Stimulated activated CD4-positive, alpha-beta T cell treated with anti-CD3 and anti-CD28 coated beads, TNF-alpha, amount 100 ng/mL, for 48 hours (primary cell): ENCODE measurements around the gene PTGES.
"Not testable (repeated sequence)": the region's sequence is repeated elsewhere in the genome, so short reads cannot be mapped to it uniquely, and the experiment has no call there.

Experiments
- DNase-seq, 3 donors: peaks; one replicate each; pipeline ENCODE4 v3.0.0-alpha.2; 2020; ENCODE audit warnings: low read depth in 3 of 3

PTGES gene

DNA sequence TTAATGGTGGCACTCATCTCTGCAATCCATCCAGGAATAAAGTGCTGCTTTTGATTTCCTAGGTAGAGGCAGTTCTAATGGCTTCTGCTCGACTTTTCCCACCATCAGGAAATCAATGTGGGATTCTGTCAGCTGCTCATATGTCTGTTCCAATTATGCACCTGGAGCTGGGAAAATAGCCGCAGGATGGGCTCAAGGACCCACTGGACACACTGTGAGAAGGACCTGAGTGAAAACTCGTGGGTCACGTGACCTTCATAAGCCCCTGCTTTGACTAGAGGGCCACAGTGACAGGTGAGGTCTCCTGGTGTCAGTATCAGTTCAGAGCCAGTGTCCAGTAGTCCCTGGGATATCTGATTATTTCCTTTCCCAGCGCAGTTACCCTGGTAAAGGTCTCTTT, 17.9 kb upstream of the PTGES start:
- no peak for DNase-seq

DNA sequence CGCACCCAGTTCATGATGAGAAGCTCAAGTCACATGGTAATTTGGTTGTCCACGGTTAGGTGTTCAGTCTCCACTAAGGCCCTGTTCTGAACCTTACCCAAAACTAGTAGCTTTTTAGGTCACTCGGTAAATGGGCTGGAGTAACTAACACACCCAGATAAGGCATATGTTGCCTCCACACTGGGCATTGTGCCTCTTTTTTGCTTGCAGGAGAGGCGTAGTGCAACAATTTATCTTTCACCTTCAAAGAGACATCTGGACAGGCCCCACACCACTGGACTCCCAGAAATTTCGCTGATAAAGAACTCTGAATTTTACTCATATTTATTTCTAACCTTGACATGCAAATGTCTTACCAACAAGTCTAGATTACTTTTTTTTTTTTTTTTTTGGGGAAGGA, 16.8 kb upstream of the PTGES start:
- DNase-seq, result no peak

GRCh38 chr9:129768486-129768885, 15.6 kb upstream of the PTGES start:
- no peak for DNase-seq

DNA sequence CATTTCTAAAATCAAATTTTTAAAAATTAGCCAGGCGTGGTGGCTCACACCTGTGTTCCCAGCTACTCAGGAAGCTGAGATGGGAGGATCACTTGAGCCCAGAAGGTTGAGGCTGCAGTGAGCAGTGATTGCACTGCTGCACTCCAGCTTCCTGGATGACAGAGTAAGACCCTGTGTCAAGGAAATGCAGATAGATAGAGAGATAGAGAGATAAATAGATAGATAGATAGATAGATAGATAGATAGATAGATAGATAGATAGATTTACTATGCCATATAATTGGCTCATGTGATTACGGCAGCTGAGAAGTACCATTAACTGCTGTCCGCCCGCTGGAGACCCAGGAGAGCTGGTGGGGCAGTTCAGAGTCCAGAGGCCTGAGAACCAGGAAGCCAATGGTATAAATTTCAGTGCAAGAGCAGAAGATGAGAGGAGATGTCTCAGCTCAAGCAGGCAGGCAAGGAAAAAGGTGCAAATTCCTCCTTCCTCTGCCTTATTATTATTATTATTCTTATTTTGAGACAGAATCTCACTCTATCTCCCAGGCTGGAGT, 13.0 kb upstream of the PTGES start:
- DNase-seq, result no peak

DNA sequence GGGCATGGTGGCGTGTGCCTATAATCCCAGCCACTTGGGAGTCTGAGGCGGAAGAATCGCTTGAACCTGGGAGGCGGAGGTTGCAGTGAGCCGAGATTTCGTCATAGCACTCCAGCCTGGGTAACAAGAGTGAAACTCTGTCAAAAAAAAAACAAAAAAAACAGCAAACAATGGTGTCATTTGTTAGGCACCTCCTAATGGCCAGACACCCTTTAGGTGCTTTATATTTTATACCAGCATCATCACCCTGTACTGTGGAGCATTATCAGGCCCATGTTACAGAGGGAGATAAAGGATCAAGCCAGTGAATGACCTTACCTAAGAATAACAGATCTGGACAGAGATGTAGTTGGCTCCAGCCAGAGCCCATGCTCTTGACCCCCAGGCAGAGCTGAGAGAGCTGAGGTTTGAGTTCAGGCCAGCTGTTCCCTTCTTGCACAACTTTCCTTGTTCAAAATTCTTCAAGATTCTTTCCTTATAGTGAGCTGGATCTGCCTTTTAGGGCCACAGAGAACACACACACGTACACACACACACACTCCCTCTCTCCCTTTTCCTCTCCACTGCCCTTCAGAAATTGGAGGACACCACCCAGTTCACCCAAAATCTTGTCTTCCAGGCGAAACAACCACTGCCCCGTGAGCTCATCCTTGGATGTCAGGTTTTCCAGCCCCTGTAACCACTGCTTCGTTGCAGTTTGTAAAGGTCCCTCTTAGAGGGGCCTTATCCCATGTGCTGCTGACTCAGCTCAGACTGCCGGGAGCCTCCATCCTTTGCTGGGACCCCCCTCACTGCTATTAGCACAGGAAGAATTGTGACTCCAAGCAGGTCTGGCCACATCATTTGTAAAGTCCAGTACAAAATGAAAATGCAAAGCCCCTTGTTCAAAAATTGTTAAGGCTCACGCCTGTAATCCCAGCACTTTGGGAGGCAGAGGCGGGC, 10.4 kb upstream of the PTGES start:
- no peak for DNase-seq

- DNase-seq, result not testable (repeated sequence)
Measured at GRCh38 chr9:129762370-129762984, 9.6 kb upstream of the PTGES start.

DNA sequence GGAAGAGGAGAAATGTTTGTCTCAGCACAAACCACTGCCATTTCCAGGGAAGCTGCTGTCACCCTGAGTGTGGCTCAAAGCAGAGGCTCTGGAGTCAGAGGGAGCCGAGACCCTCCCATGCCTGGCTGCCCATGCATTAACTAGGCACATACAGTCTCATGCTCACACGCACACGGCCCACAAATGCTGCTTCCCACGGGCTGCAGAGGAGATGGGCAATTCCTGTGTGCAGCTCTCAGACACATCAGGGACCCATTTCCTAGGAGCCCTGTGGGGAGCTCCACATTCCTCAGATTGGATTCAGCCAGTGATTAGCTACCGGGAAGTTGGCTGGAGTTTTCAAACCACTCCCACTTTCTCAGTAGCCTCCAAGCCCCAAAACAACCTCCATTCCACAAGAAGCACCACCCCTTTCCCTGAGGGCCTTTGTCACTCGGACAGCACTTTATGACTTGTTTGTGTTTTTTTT, 9.1 kb upstream of the PTGES start:
- no peak for DNase-seq

DNA sequence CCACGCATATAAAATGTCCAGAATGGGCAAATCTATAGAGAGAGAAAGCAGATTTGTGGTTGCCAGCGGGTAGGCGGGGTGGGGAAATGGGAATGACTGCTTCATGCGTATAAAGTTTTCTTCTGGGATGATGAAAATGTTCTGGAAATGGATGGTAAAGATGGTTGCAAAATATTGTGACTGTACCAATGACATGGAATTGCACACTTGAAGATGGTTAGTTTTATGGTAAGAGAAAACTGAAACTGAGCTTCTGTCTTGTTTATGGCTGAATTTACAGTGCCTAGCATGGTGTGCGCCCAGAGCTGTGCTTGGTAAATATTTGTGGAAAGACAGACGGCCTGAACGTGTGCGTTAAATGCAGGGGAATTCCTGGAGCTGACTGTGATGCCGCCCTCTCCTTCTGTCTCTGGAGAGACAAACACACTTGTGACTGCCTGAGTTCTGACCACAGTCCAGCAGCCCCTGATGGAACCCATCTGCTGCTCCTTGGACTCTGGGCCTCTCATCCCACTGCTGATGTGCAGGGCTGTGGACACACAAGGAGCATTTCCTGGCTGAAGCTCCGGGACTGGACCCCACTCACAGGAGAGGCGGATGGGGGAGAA, 8.6 kb upstream of the PTGES start:
- no peak for DNase-seq

DNA sequence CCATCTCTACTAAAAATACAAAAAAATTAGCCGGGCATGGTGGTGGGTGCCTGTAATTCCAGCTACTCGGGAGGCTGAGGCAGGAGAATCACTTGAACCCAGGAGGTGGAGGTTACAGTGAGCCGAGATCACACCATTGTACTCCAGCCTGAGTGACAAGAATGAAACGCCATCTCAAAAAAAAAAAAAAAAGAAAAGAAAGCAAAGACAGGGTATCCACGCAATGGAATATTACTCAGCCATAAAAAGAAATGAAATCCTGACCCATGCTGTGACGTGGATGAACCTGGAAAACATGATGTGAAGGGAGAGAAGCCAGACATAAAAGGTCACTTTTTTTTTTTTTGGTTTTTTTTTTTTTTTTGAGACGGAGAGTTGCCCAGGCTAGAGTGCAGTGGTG, 7.9 kb upstream of the PTGES start:
- not testable (repeated sequence) for DNase-seq

DNA sequence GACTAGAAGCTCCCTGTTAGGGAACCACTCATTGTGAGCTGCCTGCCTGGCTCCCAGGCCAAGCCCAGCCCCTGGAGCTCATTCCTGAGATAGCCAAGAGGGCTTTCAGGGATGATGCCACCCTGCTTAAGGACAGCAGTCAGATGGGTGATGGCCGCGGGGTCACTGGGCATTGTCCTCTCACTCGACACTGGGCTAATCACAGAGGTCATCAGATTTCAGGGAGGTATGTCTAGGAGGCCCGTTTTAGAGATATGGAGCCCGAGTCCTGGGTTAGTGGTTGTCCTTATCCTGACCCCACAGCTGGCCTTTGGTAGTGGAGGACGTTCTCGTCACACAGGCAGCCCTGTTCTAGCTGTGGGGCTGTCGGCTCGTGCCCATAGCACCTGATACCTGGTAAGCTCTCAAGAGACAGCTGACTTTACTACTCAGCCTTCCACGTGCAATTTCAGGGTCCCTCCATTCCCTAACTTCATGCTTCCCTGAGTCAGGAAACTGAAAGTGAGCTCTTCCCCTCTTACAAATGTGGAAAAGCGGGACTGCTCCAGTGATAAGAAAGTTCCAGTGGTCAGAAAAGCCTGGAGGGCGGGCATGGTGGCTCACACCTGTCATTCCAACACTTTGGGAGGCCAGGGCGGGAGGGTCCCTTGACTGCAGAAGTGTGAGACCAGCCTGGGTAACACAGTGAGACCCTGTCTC, 7.1 kb upstream of the PTGES start:
- DNase-seq, result no peak

DNA sequence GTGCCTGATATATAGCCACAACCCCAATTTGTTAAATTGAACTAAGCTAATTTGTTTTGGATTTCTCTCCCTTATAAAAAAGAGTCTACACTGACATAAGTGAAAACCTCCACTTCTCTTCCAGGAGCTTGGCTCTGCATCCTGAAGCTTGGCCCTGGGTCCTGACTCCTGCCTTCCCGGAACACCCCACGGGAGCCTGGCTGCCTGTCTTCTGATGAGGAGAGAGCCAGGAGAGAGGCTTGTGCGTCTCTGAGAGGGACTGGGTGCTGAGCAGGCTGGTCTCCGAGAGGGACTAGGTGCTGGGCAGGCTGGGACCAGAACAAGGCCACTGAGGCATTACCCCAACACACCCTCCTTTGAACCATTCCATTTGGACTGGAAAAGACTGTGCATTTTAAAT, 6.5 kb upstream of the PTGES start:
- DNase-seq, result no peak

- DNase-seq, result no peak
Measured at GRCh38 chr9:129757045-129757444, 4.2 kb upstream of the PTGES start.

DNA sequence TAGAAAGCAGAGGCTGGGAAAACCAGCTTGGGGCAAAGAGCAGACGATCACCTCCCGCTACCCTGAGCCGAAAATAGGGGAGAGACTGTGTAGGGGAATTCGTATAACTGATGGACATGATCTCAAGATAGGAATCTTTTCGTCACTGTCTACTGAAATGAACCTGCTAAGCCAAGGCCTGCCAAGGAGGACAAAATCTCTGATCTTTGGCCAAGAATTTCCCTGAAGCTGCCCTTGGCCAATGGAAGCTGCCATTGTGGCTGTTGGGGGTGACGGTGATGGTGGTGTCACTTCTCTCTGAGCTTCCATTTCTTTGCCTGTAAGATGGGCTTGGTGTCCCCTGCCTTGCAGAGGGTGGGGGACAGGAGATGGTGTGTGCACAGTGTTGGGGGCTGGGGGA, 3.3 kb upstream of the PTGES start:
- no peak for DNase-seq

- no peak for DNase-seq
Measured at GRCh38 chr9:129755151-129755550, 2.3 kb upstream of the PTGES start.

DNA sequence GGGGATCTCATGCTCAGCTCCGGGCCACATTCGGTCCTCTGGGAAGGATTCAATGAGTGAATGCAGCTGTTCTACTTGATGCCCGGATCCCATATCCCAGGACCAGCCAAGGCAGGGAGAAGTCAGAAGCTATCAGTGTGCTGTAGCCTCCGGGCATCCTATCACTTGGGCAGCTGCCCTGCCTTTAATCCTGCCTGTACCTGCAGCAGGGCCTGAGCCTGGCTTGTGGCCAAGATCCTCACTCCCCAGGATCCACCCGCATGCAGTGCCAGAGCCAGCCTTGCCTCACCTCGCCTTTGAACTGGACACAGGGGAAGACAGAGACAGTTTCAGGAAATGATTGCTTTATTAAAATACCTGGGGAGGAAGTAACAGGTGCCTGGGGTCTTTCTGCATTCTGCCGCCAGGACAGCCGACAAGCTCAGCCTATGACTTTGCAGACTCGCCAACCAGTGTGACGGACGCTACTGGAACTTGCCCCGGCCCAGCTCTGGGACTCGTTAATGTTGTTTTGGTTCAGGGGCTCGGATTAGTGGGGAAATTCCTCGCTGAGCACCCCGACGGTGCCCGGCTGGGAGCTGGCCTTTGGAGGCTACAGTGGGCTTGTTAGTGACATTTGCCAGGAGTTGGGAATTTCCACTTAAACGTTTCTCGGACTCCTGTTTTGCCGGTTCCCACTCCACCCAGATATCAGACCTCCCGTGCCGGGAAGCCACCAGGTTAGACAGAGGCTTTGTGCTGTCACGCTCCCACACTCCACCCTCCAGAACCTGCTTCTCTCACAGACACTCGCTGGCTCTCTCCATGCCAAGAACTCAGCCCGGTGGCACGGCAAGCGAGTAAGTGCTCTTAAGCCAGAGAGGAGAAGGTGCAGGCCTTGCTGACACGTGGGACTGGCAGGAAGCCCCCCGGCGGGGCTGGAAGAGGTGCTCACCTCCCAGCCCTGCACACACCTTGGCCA, 721 bp downstream of the PTGES start:
- DNase-seq, result no peak

- no peak for DNase-seq
Measured at GRCh38 chr9:129750013-129750638, 2.7 kb downstream of the PTGES start.

- DNase-seq, result no peak
Measured at GRCh38 chr9:129749575-129749974, 3.3 kb downstream of the PTGES start.

DNA sequence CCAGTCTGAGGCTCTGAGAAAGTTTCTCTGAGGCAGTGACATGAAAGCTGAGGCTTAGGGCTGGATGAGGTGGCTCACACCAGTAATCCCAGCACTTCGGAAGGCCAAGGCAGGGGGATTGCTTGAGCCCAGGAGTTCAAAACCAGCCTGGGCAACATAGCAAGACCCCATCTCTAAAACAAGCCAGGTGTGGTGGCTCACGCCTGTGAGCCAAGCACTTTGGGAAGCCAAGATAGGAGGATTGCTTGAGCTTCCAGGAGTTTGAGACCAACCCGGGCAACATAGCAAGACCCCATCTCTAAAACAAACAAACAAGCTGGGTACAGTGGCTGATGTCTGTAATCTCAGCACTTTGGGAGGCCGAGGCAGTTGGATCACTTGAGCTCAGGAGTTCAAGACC, 3.8 kb downstream of the PTGES start:
- DNase-seq, result not testable (repeated sequence)

- DNase-seq, result no peak
Measured at GRCh38 chr9:129748249-129748648, 4.6 kb downstream of the PTGES start.

GRCh38 chr9:129746092-129746777, 6.6 kb downstream of the PTGES start:
- DNase-seq, result no peak
